Activated naive CD4-positive, alpha-beta T cell (primary cell): Measurements from ENCODE around the gene TNRC18.
"Not testable (repeated sequence)": the region's sequence is repeated elsewhere in the genome, so short reads cannot be mapped to it uniquely, and the experiment has no call there.

Experiments
- DNase-seq, 4 experiments: peaks; one replicate each; lab custom pipeline; 2025; lab: John Stamatoyannopoulos, UW

Gene TNRC18

GRCh38 chr7:5291301-5291700 is 132.3 kb downstream of the TNRC18 start:
- no peak for DNase-seq

DNA sequence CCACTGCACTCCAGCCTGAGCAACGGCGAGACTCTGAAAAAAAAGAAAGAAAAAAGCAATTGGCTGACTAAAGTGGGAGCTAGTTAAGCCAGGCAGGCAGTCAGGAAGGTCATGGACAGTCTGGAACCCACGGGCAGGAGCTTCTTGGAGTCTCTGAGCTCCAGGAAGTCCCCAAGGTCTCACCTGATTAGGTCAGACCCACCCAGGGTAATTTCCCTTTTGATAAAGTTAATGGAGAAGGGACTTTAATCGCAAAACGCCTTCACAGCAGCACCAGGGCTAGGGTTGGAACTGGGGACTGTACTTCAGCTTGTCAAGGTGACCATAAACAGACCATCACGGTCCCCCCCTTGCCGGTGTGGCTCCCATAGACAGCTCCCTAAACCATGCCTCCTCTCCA is 134.3 kb downstream of the TNRC18 start:
- DNase-seq, result no peak

- not testable (repeated sequence) for DNase-seq
Measured at GRCh38 chr7:5288560-5288959, 135.1 kb downstream of the TNRC18 start.

DNA sequence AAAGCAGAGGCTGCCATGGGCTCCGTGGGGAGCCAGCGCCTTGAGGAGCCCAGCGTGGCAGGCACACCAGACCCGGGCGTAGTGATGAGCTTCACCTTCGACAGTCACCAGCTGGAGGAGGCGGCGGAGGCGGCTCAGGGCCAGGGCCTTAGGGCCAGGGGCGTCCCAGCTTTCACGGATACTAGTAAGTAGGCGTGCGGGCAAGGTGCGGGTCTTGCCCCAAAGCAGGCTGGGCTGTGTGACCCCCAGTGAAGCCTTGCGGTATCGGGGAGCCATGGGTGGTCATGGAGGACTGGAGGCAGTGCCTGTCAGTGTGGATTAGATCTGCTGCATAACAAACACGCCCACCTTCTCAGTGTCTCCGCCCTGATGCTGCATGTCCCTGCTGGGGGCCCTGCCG is 135.8 kb downstream of the TNRC18 start:
- no peak for DNase-seq

GRCh38 chr7:5287373-5287772 is 136.3 kb downstream of the TNRC18 start:
- DNase-seq, result not testable (repeated sequence)

DNA sequence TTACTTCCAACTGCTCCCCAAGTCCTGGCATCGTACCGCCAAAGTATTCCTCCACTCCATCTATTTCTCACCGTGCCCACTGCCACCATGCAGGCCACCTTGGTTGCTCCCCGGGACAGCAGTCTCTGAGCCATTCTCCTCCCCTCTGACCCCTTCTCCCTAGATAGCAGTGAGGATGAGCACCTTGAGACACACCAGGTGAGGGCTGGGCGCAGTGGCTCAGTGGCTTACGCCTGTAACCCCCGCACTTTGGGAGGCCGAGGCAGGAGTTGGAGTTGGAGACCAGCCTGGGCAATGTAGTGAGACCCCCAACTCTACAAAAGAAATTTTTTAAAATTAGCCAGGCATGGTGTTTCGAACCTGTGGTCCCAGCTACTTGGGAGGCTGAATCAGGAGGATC is 136.7 kb downstream of the TNRC18 start:
- DNase-seq, result no peak

GRCh38 chr7:5284304-5285281 is 139.0 kb downstream of the TNRC18 start:
- DNase-seq, result no peak

DNA sequence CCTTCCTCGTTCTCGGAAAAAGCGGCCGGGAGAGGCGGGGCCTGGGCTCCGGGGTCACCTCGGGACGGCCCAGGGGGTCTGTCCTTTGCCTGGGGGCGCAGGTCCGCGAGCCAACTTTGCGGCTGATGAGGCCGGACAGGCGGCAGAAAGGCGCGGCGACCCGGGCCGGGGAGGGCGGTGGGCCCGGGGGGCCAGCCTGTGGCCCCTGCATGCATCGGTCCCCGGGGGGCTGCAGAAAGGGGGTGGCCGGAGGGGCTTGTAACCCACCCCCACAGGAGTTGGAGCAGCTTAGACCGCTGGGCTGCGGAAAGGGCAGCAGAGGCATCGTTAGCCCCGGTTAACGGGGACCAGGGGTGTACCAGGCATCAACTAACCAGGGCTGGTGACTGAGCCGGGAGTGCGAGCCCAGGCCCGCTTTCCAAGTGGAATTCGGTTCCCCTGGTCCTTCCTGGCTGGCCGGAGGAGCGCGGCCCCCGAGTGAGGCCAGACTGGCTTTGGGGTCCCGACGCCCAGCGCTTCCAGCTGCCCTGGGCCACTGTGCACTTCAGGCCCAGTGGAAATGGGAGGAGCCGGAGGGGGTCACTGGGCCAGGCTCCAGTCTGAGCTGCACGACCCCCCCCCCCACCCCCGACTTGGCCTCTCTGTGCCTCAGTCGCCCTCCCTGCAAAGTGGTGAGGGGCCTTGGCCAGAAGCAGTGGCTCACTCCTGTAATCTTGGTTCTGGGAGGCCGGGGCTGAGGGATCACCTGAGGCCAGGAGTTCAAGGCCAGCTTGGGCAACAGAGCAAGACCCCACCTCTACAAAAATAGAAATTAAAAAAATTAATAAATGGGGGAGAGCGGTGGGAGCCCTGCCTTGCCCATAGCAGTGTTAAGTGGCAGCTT is 140.0 kb downstream of the TNRC18 start:
- no peak for DNase-seq

DNA sequence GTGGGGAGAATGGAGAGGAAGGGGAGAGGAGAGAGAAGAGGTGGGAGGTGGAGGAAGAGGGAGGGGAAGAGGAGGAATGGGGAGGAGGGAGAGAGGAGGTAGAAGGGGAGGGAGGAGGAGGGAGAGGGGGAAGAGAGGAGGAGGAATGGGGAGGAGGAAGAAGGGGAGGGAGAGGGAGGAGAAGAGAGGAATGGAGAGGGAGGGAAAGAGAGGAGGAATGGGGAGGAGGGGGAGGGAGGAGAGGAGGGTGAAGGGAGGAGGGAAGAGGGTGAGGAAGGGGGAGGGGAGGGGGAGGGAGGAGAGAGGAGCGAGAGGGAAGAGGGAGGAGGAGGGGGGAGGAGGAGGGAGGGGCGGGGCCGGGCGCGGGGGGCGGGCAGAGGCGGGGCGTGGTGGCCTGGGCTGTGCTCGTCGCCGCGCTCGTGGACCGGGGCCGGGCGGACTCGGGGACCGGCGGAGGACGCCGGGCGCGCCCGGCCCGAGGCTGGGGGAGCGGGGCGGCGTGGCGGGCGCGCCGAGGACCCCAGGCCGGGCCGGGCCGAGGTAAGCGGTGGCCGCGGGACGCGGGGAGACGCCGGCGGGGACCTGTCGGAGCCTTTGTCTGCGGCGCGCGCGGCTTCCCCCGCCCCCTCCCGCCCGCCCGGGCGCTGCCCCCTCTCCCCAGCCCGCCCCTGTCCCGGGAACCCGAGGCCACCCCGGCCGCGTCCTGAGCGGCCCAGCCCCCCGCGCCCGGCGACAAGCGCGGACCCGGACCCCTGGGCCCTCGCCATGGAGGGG is 140.9 kb downstream of the TNRC18 start, which contains the start of gene SLC29A4:
TSS of gene SLC29A4 (plus strand) at position 401 of the 774 bp plus-strand sequence. CDS start 4,874 bp downstream, outside the sequence.
- DNase-seq, result no peak

DNA sequence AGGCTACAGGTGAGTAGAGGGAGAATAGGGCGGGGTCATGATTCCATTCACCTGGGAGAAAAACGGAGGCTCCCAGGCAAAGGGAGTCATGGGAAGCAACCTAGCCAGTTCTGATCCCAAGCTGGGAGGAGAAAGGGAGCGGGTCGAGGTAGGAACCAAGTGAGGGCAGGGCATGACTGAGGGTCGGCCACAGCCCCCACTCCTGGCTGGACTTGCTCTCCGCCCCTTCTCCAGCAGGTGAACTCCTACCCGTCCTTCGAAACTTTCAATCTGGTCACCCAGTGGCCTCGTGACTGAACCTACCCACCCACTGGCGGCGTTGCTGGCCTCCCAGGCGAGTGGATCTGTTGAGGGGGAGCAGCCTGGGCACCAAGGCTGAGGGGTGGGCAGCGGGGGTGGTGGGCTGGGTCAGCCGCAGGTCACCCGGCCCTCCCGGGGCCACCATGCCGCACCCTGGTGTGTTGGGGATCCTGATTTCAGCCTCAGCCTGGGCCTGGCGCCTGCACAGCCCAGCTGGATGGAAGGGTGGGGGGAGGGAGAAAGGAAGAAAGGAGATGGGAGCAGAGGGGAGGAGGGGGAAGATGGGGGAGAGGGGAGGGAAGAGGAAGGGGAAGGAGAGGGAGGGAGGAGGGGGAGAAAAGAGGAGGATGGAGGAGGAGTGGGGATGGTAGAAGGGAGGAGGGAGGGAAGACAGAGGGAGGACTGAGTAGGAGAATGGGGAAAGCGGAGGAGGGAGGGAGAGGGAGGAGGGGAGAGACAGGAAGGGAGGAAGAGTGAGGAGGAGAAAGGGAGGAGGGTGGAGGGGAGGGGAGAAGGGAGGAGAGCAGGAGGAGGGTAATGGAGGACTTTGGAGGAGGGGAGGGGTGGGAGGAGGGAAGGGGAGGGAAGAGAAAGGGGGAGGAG is 141.8 kb downstream of the TNRC18 start:
- DNase-seq, result not testable (repeated sequence)

- DNase-seq, result no peak
Measured at GRCh38 chr7:5279734-5280133, 143.9 kb downstream of the TNRC18 start.

DNA sequence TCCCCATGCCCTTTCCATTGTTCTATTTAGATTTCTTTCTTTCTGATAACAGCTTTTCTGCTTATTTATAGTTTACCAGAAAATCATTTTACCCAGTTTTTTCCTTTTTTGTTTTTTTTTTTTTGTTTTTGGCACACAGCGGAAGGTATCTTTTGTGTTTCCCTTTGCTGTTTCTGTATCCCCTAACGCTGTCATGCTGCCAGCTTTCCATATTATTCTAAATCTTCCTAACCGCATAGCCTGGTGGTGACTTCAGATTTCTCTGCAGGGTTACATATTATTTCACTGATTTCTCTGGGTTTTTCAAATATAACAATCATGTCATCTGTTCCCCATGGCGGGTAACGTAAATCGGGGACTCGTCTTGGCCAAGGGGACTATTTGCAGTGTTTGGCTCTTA is 144.9 kb downstream of the TNRC18 start:
- no peak for DNase-seq

- no peak for DNase-seq
Measured at GRCh38 chr7:5276611-5277010, 147.0 kb downstream of the TNRC18 start.

- not testable (repeated sequence) for DNase-seq
Measured at GRCh38 chr7:5276123-5276522, 147.5 kb downstream of the TNRC18 start.

GRCh38 chr7:5275510-5275909 is 148.1 kb downstream of the TNRC18 start:
- DNase-seq, result not testable (repeated sequence)

DNA sequence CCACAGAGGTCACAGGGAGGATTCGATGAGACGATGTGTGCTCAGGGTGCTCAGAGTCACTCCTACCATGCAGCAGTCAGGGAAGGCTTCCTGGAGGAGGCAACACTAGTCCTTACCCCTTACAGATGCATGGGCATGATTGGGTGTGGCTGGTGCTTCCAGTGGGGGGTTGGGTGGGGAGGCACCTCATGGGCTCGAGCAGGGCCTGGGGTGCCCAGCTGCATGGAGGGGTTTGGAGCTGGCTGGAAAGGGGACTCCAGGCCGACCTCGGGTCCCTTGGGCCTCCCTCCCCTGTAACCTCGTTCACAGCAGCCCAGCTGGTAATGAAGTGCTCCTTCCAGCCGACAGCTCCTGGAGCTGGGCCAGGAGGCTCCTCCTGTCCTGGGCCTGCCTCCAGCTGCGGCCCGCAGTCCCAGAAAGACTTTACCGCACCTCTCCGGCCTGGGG is 148.6 kb downstream of the TNRC18 start:
- DNase-seq, result not testable (repeated sequence)

DNA sequence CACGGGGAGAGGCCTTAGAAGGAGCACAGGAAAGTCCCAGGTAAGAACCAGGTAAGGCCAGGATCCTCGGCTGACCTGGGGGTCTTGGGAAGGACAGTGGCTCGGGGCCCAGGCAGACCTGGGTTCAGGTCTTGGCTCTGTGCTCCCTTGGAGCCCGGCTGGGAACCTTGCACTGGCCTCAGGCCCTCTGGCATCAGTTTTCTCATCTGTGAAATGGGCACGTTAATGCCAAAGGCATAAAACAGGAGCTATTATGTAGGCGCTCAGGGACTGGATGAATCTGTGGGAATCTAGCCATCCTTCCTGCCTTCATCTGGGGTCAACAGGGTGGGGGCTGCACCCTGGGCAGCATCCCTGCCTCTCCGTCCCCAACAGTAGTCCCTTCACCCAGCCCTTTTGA is 149.2 kb downstream of the TNRC18 start:
- DNase-seq, result no peak

GRCh38 chr7:5273831-5274405 is 149.7 kb downstream of the TNRC18 start:
- not testable (repeated sequence) for DNase-seq

DNA sequence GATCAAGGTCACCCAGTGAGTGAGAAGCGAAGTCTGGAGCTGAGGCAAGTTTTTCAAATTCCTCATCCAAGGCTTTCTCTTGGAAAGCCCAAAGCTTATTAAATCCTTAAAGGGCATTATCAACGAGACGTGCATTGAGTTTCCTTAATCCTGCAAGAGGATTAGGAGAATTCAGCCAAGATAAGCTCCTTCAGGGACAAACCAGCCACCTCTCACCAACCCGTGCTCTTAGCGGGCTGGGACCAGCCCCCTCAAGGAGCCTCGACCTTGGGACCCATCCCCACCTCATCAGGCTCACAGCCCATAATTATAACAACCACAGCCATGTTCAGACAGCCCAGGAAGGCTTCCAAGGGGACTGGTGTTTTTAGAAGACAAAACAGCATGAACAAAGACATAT is 152.8 kb downstream of the TNRC18 start:
- DNase-seq, result no peak

DNA sequence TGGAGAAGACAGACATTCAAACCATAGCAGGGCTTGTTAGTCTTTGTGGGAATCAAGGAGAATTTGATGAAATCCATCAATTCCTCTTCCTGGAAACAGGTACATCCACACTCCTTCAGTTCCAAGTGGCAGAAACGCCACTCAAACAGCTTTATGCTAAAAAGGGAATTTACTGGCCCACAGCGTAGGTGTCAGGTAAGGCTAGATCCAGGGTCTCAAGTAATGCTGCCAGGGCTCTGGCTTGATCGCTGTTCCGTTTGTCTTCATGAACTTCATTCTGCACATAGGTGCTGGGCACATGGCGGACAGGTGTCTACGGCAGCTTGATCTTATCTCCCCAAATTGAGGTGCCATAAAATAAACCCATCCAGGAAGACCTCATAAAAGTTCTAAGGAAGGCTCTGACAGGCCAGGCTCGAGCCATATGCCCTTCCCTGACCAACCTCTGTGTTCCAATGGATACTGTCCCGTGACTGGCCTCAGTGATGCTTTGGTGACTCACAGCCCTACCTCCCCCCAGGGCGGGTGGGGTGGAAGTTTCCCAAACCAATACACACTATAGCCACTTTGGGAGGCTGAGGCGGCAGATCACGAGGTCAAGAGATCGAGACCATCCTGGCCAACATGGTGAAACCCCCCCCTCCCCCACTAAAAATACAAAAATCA is 153.5 kb downstream of the TNRC18 start:
- DNase-seq, result not testable (repeated sequence)
